Heart right ventricle (tissue), 16 donors: Measurements from ENCODE around the gene CRNN. TPM values are rescaled to one million over a fixed set of nuclear protein-coding genes. Genes with fewer than 3 reads are reported as not detected.

Experiments used
- ATAC-seq, 8 donors: fragments of 200-7000 bp; cut with Tn5 transposase; one replicate each; pipeline ENCODE4 v1.9.1; 2020; ENCODE audit warnings: mild to moderate bottlenecking in 8 of 8, moderate library complexity in 8 of 8, moderate number of reproducible peaks in 1 of 8
- DNase-seq, 2 donors: peaks; one replicate each; pipeline ENCODE4 v3.0.0-alpha.2; 2020
- H3K27ac ChIP-seq, 10 donors: fragments of 200-600 bp; sonication (generic) in 2 of 10; one replicate each; pipeline versions ENCODE4 v1.5.0 to v1.8.0; 2020 to 2022; ENCODE audit warnings: mild to moderate bottlenecking in 3 of 10
- H3K27me3 ChIP-seq, 7 donors: fragments of 200-600 bp; one replicate each; pipeline ENCODE4 v1.8.0; 2021 to 2022; ENCODE audit warnings: mild to moderate bottlenecking in 2 of 7
- H3K36me3 ChIP-seq, 9 donors: fragments of 200-600 bp; sonication (generic) in 1 of 9; one replicate each; pipeline versions ENCODE4 v1.5.0 to v1.8.0; 2020 to 2022; ENCODE audit warnings: mild to moderate bottlenecking in 2 of 9
- H3K4me1 ChIP-seq, 9 donors: fragments of 200-600 bp; sonication (generic) in 1 of 9; one replicate each; pipeline versions ENCODE4 v1.5.0 to v1.8.0; 2020 to 2022; ENCODE audit warnings: mild to moderate bottlenecking in 4 of 9
- H3K4me3 ChIP-seq, 10 donors: fragments of 200-600 bp; sonication (generic) in 2 of 10; one replicate each; pipeline versions ENCODE4 v1.5.0 to v1.8.0; 2020 to 2022; ENCODE audit warnings: mild to moderate bottlenecking in 7 of 10, moderate library complexity in 2 of 10
- H3K9me3 ChIP-seq, 11 donors: fragments of 200-600 bp in 10 of 11; sonication (generic) in 2 of 11; one replicate each; pipeline versions ENCODE4 v1.5.0 to v1.8.0; 2013 to 2022; ENCODE audit warnings: mild to moderate bottlenecking in 2 of 11, control low read depth in 1 of 11, moderate library complexity in 1 of 11
- WGBS, 2 donors: extraction: QIAGEN DNeasy Blood & Tissue Kit; methylation state at CpG; one replicate each; pipeline ENCODE4 v1.1.7; 2013; ENCODE audit warnings: inconsistent platforms in 1 of 2; 5-methylcytosine and 5-hydroxymethylcytosine counted together
- intact Hi-C, 10 donors: fragments of 100-400 bp; cut with DNase I; formaldehyde crosslinking; loops; one replicate each; pipeline versions ENCODE4 v1.11.1 to v1.14.2; 2022
- long read RNA-seq, 3 donors: library from polyadenylated mRNA; unstranded; transcript quantifications; one replicate each; pipeline ENCODE4 v2.0.0, GENCODE V29; 2020 to 2021
- polyA plus RNA-seq, 2 donors: library from polyadenylated mRNA; stranded (reverse); fragments of 200-250 nt; gene quantifications; one replicate each; pipeline ENCODE4 v1.2.3, GENCODE V29; 2013
- total RNA-seq, 10 donors: library from RNA; stranded (reverse); fragmentation: NEBNext Ultra II Directional in 3 of 10; extraction: Animal tissue kit (Norgen Biotek cat#: 25700) in 3 of 10; gene quantifications; one replicate each; pipeline versions ENCODE4 v1.2.1 to v1.2.4, GENCODE V29; 2021 to 2023
- TF ChIP-seq, protein P1 (sequence below), 9 donors: fragments of 200-600 bp; sonication (generic) in 2 of 9; IDR thresholded peaks; one replicate each; pipeline versions ENCODE4 v1.5.0 to v1.8.0; 2021 to 2022; ENCODE audit warnings: antibody characterized with exemption in 9 of 9, mild to moderate bottlenecking in 5 of 9, moderate library complexity in 1 of 9
- donor health status: Arrhythmogenic right ventricular cardiomyopathy.
- donor health status: ischemic (EF 13 %, LVEDD 7.1; RV severe dilation, severe dysfunction).
- donor health status: healthy with polysubstance abuse.
- donor health status: DM: no; HTN: yes; CAD: no.
- donor health status: DM: no; HTN: no; CAD: no.
- donor health status: ischemic (EF 25% LVEDD 6.9; RV normal size, moderate dysfunction).
- donor health status: ischemic (EF 25% LVEDD 5.7; RV mildly dilated, moderate dysfunction).
- donor health status: healthy.
- donor health status: DM: yes; HTN: yes; CAD: no.
- donor health status: Ischemic cardiomyopathy.
- donor health status: ischemic (EF 35%, LVEDD 5.7; RV mildly dilated, moderate dysfunction).
- donor health status: nonischemic (EF 11% LVEDD 7.7; RV severe dilation, severe dysfunction).
- donor health status: DM: yes; HTN: yes; CAD: no.
- donor health status: PGD.
- donor health status: ischemic (EF 29% LVEDD 5.4; RV normal size, mild dysfunction).
- donor health status: nonischemic (EF 23%, LVEDD 6.1; RV moderate dilation, normal function).

The CRNN gene
- total RNA-seq = not detected
- under 1 TPM in 1 of 2 donors, not detected in 1; 0.62 TPM for polyA plus RNA-seq
- long read RNA-seq, donor 1 = 0 reads
- long read RNA-seq, donor 2 = 0 reads
- long read RNA-seq, donor 3 = 0 reads

- TF ChIP-seq, protein P1, sequence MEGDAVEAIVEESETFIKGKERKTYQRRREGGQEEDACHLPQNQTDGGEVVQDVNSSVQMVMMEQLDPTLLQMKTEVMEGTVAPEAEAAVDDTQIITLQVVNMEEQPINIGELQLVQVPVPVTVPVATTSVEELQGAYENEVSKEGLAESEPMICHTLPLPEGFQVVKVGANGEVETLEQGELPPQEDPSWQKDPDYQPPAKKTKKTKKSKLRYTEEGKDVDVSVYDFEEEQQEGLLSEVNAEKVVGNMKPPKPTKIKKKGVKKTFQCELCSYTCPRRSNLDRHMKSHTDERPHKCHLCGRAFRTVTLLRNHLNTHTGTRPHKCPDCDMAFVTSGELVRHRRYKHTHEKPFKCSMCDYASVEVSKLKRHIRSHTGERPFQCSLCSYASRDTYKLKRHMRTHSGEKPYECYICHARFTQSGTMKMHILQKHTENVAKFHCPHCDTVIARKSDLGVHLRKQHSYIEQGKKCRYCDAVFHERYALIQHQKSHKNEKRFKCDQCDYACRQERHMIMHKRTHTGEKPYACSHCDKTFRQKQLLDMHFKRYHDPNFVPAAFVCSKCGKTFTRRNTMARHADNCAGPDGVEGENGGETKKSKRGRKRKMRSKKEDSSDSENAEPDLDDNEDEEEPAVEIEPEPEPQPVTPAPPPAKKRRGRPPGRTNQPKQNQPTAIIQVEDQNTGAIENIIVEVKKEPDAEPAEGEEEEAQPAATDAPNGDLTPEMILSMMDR (IDR thresholded peaks at IDR 0.05) = no peak
- no peaks in the 10 kb centered on the region for H3K9me3 ChIP-seq
- DNase-seq = no peak
- H3K27me3 ChIP-seq = peaks cover 0 to 13% (median 4%) of the 10 kb centered on the region in 7 donors
- no peaks in the 10 kb centered on the region for H3K36me3 ChIP-seq
- no peak within 1 kb of the TSS for H3K4me3 ChIP-seq
- H3K27ac ChIP-seq = no peak within 1 kb of the TSS
- intact Hi-C loops = no loop called here
- 76 to 82% methylated on average over 3 of the region's 3 CpGs for WGBS, 2 donors
- no peak for ATAC-seq
- H3K4me1 ChIP-seq = no peaks in the 10 kb centered on the region
Measured at GRCh38 chr1:152413909-152414308, at the start of gene CRNN. CRNN (minus strand) TSS chr1:152414263; CDS start chr1:152412233, 2,030 bp downstream.

- TF ChIP-seq, protein P1 (IDR thresholded peaks at IDR 0.05) = no peak
- intact Hi-C loops = no loop called here
- ATAC-seq = no peak
Measured at GRCh38 chr1:152462636-152463035, 48.6 kb upstream of the CRNN start.

DNA sequence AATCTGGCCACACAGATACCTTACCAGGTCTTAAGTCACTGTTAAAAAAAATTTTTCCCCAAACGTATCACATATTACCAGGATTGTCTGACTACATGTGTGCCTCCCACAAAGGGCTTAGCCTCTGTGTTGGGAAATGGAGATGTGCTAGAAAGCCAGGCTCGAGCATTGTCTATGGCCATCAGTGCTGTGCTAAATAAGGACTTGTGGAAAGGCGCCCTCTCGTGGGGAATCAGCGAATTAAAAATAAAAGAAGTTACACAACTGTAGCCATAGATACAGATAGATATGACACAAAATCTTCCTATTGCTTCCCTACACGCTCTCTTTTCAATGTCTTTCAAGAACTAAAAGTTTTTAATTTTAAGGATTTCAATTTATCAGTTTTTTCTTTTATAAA lies 47.5 kb upstream of the CRNN start:
- Histone ChIP-seq H3K36me3 (no peaks in the 10 kb centered on the region), H3K9me3 (peaks cover 0 to 18% (median 0%) of the 10 kb centered on the region in 11 donors), H3K4me3 (no peak overlapping the region), H3K27ac (no peak overlapping the region), H3K4me1 (peaks cover 0 to 12% (median 4%) of the 10 kb centered on the region in 9 donors), H3K27me3 (peaks cover 0 to 9% (median 0%) of the 10 kb centered on the region in 7 donors)
- intact Hi-C loops = loop anchor here in 1 of 10 donors (2.0 kb wide), 1 partner anchor 269 kb away; no protein-coding TSS in a partner anchor
- WGBS, 2 donors = 5 to 6% methylated on average over 6 of the region's 6 CpGs
- ATAC-seq = peak in 6 of 8 donors; percentile 48 to 77 (median 65)
- DNase-seq = peak in 1 of 2 donors; percentile 52
- TF ChIP-seq, protein P1 (IDR thresholded peaks at IDR 0.05) = peak in 8 of 9 donors; percentile 24 to 73 (median 66)

More at GRCh38 chr1:152462636-152463035, 48.6 kb upstream of the CRNN start:
- H3K4me1 ChIP-seq = peaks cover 0 to 12% (median 4%) of the 10 kb centered on the region in 9 donors
- H3K4me3 ChIP-seq = no peak overlapping the region
- no peak for DNase-seq
- peaks cover 0 to 13% (median 0%) of the 10 kb centered on the region in 7 donors for H3K27me3 ChIP-seq
- H3K36me3 ChIP-seq = no peaks in the 10 kb centered on the region
- 95 to 96% methylated on average over 26 of the region's 26 CpGs for WGBS, 2 donors
- peaks cover 0 to 26% (median 0%) of the 10 kb centered on the region in 11 donors for H3K9me3 ChIP-seq
- no peak overlapping the region for H3K27ac ChIP-seq

GRCh38 chr1:152460529-152460899 lies 46.5 kb upstream of the CRNN start:
- Histone ChIP-seq H3K27me3 (peaks cover 0 to 3% (median 0%) of the 10 kb centered on the region in 7 donors), H3K4me1 (peaks cover 0 to 12% (median 4%) of the 10 kb centered on the region in 9 donors), H3K36me3 (no peaks in the 10 kb centered on the region), H3K9me3 (peaks cover 0 to 8% (median 0%) of the 10 kb centered on the region in 11 donors), H3K4me3 (no peak overlapping the region), H3K27ac (peak overlapping the region in 1 of 10 donors; percentile 82)
- DNase-seq = no peak
- ATAC-seq = no peak
- 40% methylated on average over 3 of the region's 3 CpGs for WGBS, 2 donors
- intact Hi-C loops = loop anchor here in 1 of 10 donors (2.0 kb wide), 1 partner anchor 268 kb away; no protein-coding TSS in a partner anchor
- TF ChIP-seq, protein P1 (IDR thresholded peaks at IDR 0.05) = no peak
